Measurements from ENCODE around the gene ZNF804B.
"Not testable (repeated sequence)": the region's sequence is repeated elsewhere in the genome, so short reads cannot be mapped to it uniquely, and the experiment has no call there.

The ZNF804B gene

DNA sequence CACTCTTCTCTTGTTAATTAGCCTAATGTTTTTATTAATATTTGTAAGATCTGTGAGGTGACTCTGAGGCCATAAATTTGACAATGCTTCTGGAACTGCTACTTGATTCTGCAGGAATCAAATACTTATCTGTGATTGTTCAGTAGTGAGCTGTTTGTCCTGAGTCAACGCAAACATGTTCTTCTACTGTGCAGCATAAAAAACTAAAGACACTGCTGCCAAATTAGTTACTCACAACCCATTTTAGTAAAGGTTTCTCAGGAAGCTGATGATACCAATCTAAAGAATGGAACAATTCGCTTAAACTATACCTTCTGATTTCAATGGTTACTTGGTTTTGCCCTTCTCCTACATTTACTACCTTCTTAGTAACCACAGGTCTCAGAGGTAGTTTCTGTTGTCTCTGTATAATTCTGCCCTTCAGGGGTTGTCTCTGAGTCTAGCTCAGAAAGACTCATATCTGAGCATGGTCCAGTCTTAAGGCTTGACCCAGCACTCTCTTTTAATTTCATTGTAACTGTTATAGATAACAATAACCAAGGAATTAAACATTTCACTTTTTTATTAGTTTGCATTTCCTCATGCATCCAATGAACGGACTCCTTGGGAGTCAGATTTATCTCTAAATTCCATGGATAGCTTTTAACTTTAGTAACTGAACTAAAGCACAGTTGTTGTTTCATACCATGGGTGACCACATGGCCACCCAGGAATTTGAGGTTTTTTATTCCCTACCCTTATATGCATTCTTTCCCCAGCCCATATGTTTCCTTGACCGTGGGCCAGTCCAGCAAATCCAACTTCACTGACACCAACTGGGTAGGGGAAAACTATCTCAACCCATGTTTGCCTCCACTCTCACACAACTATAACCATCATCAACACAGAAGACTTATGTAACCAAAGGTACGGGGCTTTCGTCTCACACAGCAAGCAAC is 345.5 kb downstream of the ZNF804B start:
- no peak for DNase-seq

- DNase-seq: no peak
Measured at GRCh38 chr7:89123871-89124270, 364.4 kb downstream of the ZNF804B start.

DNA sequence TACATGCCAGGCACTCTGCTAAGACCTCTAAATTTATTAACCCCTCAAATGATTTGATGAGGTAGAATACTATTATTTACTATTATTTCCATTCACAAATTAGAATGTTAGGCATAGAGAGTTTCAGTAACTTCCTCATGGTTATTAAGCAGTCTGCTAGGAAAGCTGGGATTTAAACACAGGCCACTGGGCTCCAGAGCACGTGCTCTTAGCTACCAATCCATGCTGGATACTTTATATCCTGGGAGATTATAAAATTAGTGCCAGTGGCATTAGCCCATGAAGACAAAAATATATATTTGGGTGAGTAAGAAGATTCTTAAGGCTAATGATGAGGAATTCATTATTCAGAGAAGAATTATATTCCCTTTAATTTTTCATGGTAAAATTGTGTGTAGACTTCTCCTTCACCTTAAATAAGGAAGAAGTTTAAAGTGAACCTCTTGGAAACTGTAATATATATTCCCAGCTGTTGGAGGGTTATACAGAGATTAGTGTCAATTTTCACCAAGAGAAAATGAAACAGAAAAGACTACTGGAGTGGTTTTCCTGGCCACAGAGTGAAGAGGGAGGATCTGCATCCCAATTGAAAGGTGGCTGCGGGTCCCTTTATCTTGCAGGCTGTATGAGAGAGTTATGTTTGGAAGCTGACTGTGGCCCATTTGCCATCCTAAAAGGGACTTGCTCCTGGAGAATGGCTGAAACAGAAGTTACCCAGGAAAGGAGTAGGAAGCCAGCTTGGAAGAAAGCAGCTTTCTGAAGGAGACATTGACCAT is 370.3 kb downstream of the ZNF804B start:
- no peak for DNase-seq

DNA sequence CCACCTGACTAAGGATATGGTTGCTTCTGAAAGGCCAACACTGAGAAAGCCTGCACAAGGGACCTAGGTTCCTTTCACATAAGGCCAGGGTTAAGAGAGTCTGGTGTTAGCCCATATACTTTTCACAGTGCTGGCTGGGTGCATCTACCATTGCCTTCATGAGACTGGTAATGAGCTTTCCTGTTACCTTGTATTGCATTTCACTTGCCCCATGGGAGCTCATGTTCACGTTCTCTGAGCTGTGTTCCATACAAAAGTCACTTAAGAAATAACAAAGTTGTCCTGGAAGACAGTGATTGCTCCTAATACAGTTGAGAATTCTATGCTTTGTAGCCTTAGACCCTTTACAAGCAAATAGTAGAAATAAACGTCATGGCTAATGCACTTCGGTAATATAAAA is 373.9 kb downstream of the ZNF804B start:
- DNase-seq: no peak

GRCh38 chr7:89133819-89134218 is 374.3 kb downstream of the ZNF804B start:
- DNase-seq: no peak

GRCh38 chr7:89145801-89146200 is 386.3 kb downstream of the ZNF804B start:
- no peak for DNase-seq

GRCh38 chr7:89160107-89160506 is 400.6 kb downstream of the ZNF804B start:
- no peak for DNase-seq

- no peak for DNase-seq
Measured at GRCh38 chr7:89165421-89165820, 405.9 kb downstream of the ZNF804B start.

DNA sequence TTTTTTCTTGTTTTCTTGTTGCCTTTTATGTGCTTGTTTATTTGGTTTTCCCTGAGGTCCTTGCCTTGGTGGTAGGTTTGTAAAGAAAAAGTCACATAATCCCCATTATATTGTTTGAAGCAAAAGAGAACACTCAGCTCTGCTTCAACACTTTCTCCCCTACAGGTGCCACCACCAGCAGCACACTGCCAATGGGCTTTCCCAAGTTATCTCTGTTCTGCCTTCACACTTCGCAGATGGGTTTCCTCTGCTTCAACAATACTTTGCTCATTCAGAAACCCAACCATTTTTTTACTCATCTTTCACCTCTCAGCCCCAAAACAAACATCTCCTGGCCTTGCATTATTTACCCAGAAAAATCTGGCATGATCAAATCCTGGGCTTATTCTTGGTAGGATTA is 411.1 kb downstream of the ZNF804B start:
- no peak for DNase-seq

GRCh38 chr7:89182116-89182515 is 422.6 kb downstream of the ZNF804B start:
- no peak for DNase-seq

GRCh38 chr7:89183712-89184111 is 424.2 kb downstream of the ZNF804B start:
- no peak for DNase-seq

DNA sequence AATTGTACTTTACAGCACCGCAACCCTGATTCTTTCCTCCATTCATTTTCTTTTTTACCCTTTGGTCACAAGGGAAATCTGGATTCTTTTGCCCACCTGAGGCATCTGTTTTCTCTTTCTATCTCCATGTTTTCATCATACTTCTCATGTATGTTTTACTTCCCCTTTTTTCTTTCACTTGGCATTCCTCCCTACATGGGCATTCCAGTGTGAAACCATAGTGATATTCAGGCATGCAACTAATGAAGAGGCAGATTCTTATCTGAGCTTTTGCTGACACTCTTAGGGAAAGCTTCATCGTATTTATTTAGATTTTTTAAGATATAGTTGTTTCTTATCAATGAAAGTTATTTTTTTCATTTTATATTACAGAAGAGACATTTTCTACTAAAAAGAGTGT is 441.3 kb downstream of the ZNF804B start:
- DNase-seq: no peak

GRCh38 chr7:89223900-89224395 is 464.4 kb downstream of the ZNF804B start:
- DNase-seq: no peak

- DNase-seq: not testable (repeated sequence)
Measured at GRCh38 chr7:89228688-89229171, 469.2 kb downstream of the ZNF804B start.

GRCh38 chr7:89238156-89238555 is 478.7 kb downstream of the ZNF804B start:
- DNase-seq: no peak

DNA sequence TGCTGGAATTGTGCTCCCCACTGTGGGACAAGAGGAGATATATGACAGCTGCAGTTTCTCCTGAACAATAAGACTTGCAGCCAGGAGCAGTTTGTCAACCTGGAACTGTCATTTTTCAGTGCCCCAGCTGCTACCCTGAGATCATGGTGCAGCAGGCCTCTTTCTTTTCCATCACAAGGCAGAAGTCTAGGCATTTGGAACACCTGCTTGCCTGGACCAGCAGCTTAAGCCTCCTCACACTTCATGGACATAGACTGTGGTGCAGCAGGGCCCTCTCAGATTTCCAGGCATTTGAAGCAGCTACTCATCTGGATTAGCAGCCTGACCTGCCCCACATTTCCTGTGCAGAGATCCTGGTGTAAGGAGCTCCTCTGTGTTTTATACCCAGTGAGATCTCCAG is 486.7 kb downstream of the ZNF804B start:
- DNase-seq: no peak

DNA sequence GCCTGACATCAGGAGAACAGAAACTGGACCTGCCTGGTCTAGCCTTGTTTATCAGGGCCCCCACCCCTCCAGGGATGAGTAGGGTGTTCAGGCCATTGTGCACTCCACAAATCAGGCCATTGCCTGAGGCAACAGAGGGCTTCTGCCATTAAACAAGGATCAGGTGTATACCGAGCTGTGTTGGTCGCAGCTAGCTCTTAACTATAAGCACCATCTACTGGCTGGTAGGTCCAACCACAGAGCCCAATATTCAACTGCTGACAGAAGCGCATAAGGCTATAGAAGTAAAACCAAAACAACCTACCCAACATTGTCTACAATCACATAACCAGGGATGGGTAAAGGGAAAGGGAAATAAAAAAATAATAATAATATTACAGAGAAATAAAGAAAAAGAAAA is 487.7 kb downstream of the ZNF804B start:
- no peak for DNase-seq

GRCh38 chr7:89259085-89259484 is 499.6 kb downstream of the ZNF804B start:
- DNase-seq: no peak

- DNase-seq: no peak
Measured at GRCh38 chr7:89264126-89264525, 504.6 kb downstream of the ZNF804B start.

DNA sequence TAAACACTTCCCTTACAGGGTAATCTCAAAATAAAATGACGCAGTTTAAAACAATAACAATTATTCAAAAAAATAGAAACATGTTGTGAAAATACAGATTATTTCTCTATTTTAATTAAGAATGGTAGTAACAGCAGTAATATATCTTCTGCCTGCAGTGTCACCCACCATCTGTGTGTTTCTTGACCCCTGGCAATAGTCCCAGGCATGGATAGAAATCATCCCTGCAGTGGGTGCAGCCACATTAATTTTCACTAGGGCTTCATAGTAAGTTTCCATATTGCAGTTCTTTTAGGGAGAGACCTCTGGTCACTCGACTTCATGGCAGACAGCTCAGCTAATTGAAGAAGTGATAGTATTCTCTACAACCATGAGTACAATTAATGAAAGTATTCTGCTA is 506.1 kb downstream of the ZNF804B start:
- no peak for DNase-seq

GRCh38 chr7:89283302-89283701 is 523.8 kb downstream of the ZNF804B start:
- no peak for DNase-seq

DNA sequence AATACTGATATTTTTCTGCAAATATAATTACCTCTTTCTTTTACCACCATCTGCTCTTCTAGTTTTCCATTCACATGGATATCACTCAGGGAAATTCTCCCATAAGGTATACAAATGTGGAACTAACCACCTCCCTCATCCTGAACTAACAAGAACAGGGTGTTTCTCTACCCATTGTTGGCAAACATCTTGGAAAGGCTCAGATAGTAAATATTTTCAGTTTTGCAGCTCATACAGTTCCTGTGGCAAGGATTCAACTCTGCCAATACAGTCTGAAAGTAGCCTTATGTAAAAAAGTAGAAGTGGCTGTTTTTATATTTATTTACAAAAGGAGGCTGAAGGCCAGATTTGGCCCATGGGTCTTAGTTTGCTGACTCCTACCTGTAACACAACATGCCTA is 549.0 kb downstream of the ZNF804B start:
- no peak for DNase-seq

GRCh38 chr7:89311886-89312285 is 552.4 kb downstream of the ZNF804B start:
- DNase-seq: no peak

- no peak for DNase-seq
Measured at GRCh38 chr7:89312551-89312950, 553.1 kb downstream of the ZNF804B start.

Data from NCI-H748 treated with DMSO at 0.1 percent for 48 hours (cell line).